K562 (cell line): ENCODE data around the gene TM4SF4. TPM values are rescaled to one million over a fixed set of nuclear protein-coding genes. Genes with fewer than 3 reads are reported as not detected.

Source experiments
- FOXJ3 ChIP-seq: sonication (generic); formaldehyde crosslinking; IDR thresholded peaks from 2 replicates; pipeline ENCODE4 v1.4.0; 2020; ENCODE audit warnings: mild to moderate bottlenecking, missing genetic modification reagents
- KAT2B ChIP-seq: IDR thresholded peaks from one replicate; pipeline ENCODE4 v1.6.1; 2012; ENCODE audit warnings: low read depth, mild to moderate bottlenecking, control low read depth, inconsistent platforms, low read length, moderate library complexity
- MBD2 ChIP-seq: sonication (generic); IDR thresholded peaks from 2 replicates; pipeline ENCODE4 v1.6.1; 2016; ENCODE audit warnings: low read depth, borderline replicate concordance
- RBBP5 ChIP-seq: fragments of 200-600 bp; sonication (generic); IDR thresholded peaks from 2 replicates; pipeline ENCODE4 v1.6.1; 2012; ENCODE audit warnings: borderline replicate concordance, mild to moderate bottlenecking, low read length, control low read depth, inconsistent platforms; ENCODE audit not compliant: insufficient read depth, poor library complexity, severe bottlenecking
- ZBTB2 ChIP-seq: fragments of 450-650 bp; IDR thresholded peaks from 2 replicates; pipeline ENCODE4 v1.6.1; 2016; ENCODE audit warnings: antibody characterized with exemption
- ZFP91 ChIP-seq: sonication (generic); formaldehyde crosslinking; IDR thresholded peaks from 2 replicates; pipeline ENCODE4 v1.8.0; 2022; ENCODE audit warnings: mild to moderate bottlenecking, missing genetic modification reagents
- ZFX ChIP-seq: sonication (generic); formaldehyde crosslinking; IDR thresholded peaks from 2 replicates; pipeline ENCODE4 v1.8.0; 2022; ENCODE audit warnings: mild to moderate bottlenecking, missing genetic modification reagents, moderate library complexity
- ZNF561 ChIP-seq: fragments of 450-650 bp; formaldehyde crosslinking; conservative IDR thresholded peaks from 2 replicates; pipeline ENCODE4 v1.4.0; 2020; ENCODE audit warnings: mild to moderate bottlenecking, moderate library complexity
- ZNF707 ChIP-seq: fragments of 250-450 bp; sonication (Bioruptor Pico); conservative IDR thresholded peaks from 2 replicates; pipeline ENCODE4 v1.8.0; 2022; ENCODE audit warnings: inconsistent platforms, mild to moderate bottlenecking, moderate library complexity
- polyA plus RNA-seq, 8 experiments: library from polyadenylated mRNA; depleted of rRNA in 4 of 8; stranded (reverse) in 5 of 8; unstranded in 3 of 8; fragments of >200 nt; fragmentation: Nextera tagmentation in 2 of 8; fragmentation: Illumina TruSeq in 1 of 8; extraction: Ambion mirVana in 2 of 8; extraction: Trizol in 1 of 8; gene quantifications; 2 replicates each; pipeline versions ENCODE4 v1.2.1 to v1.2.3, GENCODE V29; 2011 to 2014; ENCODE audit warnings: inconsistent platforms in 1 of 8, missing spikeins in 1 of 8
- total RNA-seq, 7 experiments: library from RNA; depleted of rRNA in 6 of 7; stranded (reverse); fragments of >200 nt in 6 of 7; fragmentation: Illumina TruSeq in 2 of 7; extraction: Trizol in 2 of 7; gene quantifications; 2 replicates each; pipeline versions ENCODE4 v1.2.1 to v1.2.3, GENCODE V29; 2011 to 2021; ENCODE audit warnings: low replicate concordance in 1 of 7

Gene TM4SF4
- total and polyA plus RNA-seq, 9 of the 15 experiments (the other 6 are each of a cell fraction or from before 2014, with no cell fraction given), result 0.31 TPM; not detected in 8

- TF ChIP-seq ZFP91 (no peak), ZFX (CRISPR knock-in tag) (no peak), RBBP5 (no peak), ZNF707 (CRISPR knock-in tag) (no peak), FOXJ3 (CRISPR knock-in tag) (no peak), ZBTB2 (no peak), ZNF561 (CRISPR knock-in tag) (no peak), MBD2 (no peak), KAT2B (no peak)
Measured at GRCh38 chr3:149455366-149455765, 19.1 kb upstream of the TM4SF4 start (continued).
